HepG2 (cell line): ENCODE results near the gene CHRNB2. TPM values are rescaled to one million over a fixed set of nuclear protein-coding genes. Genes with fewer than 3 reads are reported as not detected.
A peak's percentile ranks its signal among the peaks of the same experiment; 100 is the strongest.

Source experiments
- HDAC6 ChIP-seq: fragments of 200-600 bp; sonication (generic); IDR thresholded peaks from 2 replicates; pipeline ENCODE4 v1.7.0; 2017; ENCODE audit warnings: mild to moderate bottlenecking, antibody characterized with exemption, low read length, low read depth
- IRX3 ChIP-seq: sonication (generic); formaldehyde crosslinking; IDR thresholded peaks from 2 replicates; pipeline ENCODE4 v1.8.1; 2023; ENCODE audit warnings: mild to moderate bottlenecking, low read depth, missing genetic modification reagents, borderline replicate concordance
- KAT8 ChIP-seq: IDR thresholded peaks from 2 replicates; pipeline ENCODE4 v1.6.1; 2016; ENCODE audit warnings: missing genetic modification reagents, missing compliant biosample characterization
- KLF6 ChIP-seq: IDR thresholded peaks from 2 replicates; pipeline ENCODE4 v1.8.0; 2016; ENCODE audit warnings: missing biosample characterization, missing genetic modification reagents
- PAX8 ChIP-seq: sonication (generic); formaldehyde crosslinking; IDR thresholded peaks from 2 replicates; pipeline ENCODE4 v1.8.0; 2022; ENCODE audit warnings: mild to moderate bottlenecking, missing genetic modification reagents, borderline replicate concordance
- YY1 ChIP-seq: IDR thresholded peaks from 2 replicates; pipeline ENCODE4 v1.6.1; 2011; ENCODE audit warnings: low read length, low read depth, moderate library complexity, mild to moderate bottlenecking; ENCODE audit not compliant: insufficient read depth, insufficient replicate concordance
- ZEB1 ChIP-seq: IDR thresholded peaks from 2 replicates; pipeline ENCODE4 v1.6.1; 2012; ENCODE audit warnings: mild to moderate bottlenecking, low read depth, inconsistent platforms; ENCODE audit not compliant: insufficient replicate concordance
- ZFP82 ChIP-seq: sonication (generic); formaldehyde crosslinking; IDR thresholded peaks from 2 replicates; pipeline ENCODE4 v1.5.1; 2020; ENCODE audit warnings: mild to moderate bottlenecking, missing genetic modification reagents, borderline replicate concordance
- ZNF207 ChIP-seq: fragments of 450-650 bp; IDR thresholded peaks from 2 replicates; pipeline ENCODE4 v1.6.1; 2016; ENCODE audit warnings: antibody characterized with exemption, borderline replicate concordance
- ZNF446 ChIP-seq: sonication (generic); formaldehyde crosslinking; IDR thresholded peaks from 2 replicates; pipeline ENCODE4 v1.5.0; 2020; ENCODE audit warnings: mild to moderate bottlenecking, missing genetic modification reagents
- ZNF558 ChIP-seq: sonication (generic); formaldehyde crosslinking; IDR thresholded peaks from 2 replicates; pipeline ENCODE4 v1.9.0; 2022; ENCODE audit warnings: mild to moderate bottlenecking, missing genetic modification reagents, borderline replicate concordance
- ZZZ3 ChIP-seq: sonication (generic); formaldehyde crosslinking; IDR thresholded peaks from 2 replicates; pipeline ENCODE4 v1.4.0; 2020; ENCODE audit warnings: missing genetic modification reagents, mild to moderate bottlenecking, borderline replicate concordance
- polyA plus RNA-seq, 8 experiments: library from polyadenylated mRNA; depleted of rRNA in 3 of 8; stranded (reverse) in 7 of 8; unstranded in 1 of 8; fragments of >200 nt; fragmentation: Illumina TruSeq in 4 of 8; extraction: Trizol in 4 of 8; gene quantifications; 2 replicates each; pipeline versions ENCODE4 v1.2.1 to v1.2.3, GENCODE V29; 2011 to 2016; ENCODE audit warnings: low read depth in 4 of 8, missing spikeins in 1 of 8, mixed read lengths in 1 of 8; ENCODE audit not compliant: insufficient read depth in 1 of 8
- total RNA-seq, 5 experiments: library from RNA; depleted of rRNA; stranded (reverse); fragments of >200 nt; fragmentation: Illumina TruSeq; extraction: Trizol; gene quantifications; 2 replicates each; pipeline ENCODE4 v1.2.3, GENCODE V29; 2016; ENCODE audit warnings: low read depth in 1 of 5
- TF ChIP-seq, protein P1 (sequence below): IDR thresholded peaks from 2 replicates; pipeline ENCODE4 v1.4.0; 2020; ENCODE audit warnings: mild to moderate bottlenecking, missing genetic modification reagents
- TF ChIP-seq, protein P2 (sequence below): IDR thresholded peaks from 2 replicates; pipeline ENCODE4 v1.6.1; 2012; ENCODE audit warnings: low read length, improper control_type of control experiment
- TF ChIP-seq, protein P3 (sequence below): sonication (generic); formaldehyde crosslinking; IDR thresholded peaks from 2 replicates; pipeline ENCODE4 v1.8.1; 2023; ENCODE audit warnings: missing genetic modification reagents, mild to moderate bottlenecking, borderline replicate concordance
- TF ChIP-seq, protein P4 (sequence below): IDR thresholded peaks from 2 replicates; pipeline ENCODE4 v1.6.1; 2012; ENCODE audit warnings: low read depth, low read length, improper control_type of control experiment

The CHRNB2 gene
- total and polyA plus RNA-seq, 2 of the 13 experiments (the other 11 are each of a cell fraction or from before 2014, with no cell fraction given) = 0.03 to 0.07 TPM

DNA sequence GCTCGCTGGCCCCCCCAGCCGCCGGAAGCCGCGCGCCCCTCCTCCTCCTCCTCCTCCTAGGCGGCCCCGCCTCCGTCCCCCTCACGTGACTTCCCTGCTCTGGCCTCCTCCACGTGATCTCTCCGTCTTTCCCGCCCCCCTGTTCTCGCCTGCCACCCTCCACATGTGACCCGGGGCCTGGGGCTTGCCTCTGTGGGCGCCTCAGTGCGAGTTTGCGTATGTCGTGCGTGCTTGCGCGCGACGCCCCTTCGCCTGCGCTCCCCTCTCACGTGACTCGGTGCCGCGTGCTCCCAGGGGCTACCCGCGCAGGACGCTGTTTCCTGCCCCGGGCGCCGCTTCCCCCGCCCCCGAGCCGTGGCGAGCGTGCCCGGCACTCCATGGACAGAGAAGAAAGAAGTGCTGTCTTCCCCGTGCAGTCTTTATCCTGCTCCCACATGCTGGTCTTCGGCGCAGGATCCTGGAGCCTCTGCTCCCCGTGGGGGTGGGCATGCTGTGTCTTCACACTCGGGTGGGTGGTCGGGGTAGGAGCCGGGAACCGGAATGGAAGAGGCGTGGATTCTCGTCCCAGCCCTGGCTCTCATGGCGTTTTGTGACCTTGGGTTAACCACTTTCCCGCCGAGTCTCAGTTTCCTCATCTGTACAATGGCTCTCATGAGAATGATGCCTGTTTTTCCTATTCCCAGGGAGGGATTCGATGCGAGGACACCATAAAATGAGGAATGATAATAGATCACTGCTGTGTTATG lies 8.7 kb upstream of the CHRNB2 start (continued):
- TF ChIP-seq, protein P1, sequence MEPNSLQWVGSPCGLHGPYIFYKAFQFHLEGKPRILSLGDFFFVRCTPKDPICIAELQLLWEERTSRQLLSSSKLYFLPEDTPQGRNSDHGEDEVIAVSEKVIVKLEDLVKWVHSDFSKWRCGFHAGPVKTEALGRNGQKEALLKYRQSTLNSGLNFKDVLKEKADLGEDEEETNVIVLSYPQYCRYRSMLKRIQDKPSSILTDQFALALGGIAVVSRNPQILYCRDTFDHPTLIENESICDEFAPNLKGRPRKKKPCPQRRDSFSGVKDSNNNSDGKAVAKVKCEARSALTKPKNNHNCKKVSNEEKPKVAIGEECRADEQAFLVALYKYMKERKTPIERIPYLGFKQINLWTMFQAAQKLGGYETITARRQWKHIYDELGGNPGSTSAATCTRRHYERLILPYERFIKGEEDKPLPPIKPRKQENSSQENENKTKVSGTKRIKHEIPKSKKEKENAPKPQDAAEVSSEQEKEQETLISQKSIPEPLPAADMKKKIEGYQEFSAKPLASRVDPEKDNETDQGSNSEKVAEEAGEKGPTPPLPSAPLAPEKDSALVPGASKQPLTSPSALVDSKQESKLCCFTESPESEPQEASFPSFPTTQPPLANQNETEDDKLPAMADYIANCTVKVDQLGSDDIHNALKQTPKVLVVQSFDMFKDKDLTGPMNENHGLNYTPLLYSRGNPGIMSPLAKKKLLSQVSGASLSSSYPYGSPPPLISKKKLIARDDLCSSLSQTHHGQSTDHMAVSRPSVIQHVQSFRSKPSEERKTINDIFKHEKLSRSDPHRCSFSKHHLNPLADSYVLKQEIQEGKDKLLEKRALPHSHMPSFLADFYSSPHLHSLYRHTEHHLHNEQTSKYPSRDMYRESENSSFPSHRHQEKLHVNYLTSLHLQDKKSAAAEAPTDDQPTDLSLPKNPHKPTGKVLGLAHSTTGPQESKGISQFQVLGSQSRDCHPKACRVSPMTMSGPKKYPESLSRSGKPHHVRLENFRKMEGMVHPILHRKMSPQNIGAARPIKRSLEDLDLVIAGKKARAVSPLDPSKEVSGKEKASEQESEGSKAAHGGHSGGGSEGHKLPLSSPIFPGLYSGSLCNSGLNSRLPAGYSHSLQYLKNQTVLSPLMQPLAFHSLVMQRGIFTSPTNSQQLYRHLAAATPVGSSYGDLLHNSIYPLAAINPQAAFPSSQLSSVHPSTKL (CRISPR knock-in tag) = peak; percentile 72
- TF ChIP-seq ZZZ3 (CRISPR knock-in tag) (peak; percentile 95), ZNF446 (CRISPR knock-in tag) (peak; percentile 98), ZEB1 (no peak), KAT8 (CRISPR knock-in tag) (peak; percentile 78; the same call in 1 of the 2 replicates), KLF6 (CRISPR knock-in tag) (peak; percentile 95), IRX3 (CRISPR knock-in tag) (peak; percentile 98), YY1 (no peak), ZNF207 (no peak), PAX8 (CRISPR knock-in tag) (peak; percentile 83; the same call in 1 of the 2 replicates), ZFP82 (CRISPR knock-in tag) (peak; percentile 99), HDAC6 (no peak), ZNF558 (CRISPR knock-in tag) (peak; percentile 99; the same call in 1 of the 2 replicates)
- TF ChIP-seq, protein P2, sequence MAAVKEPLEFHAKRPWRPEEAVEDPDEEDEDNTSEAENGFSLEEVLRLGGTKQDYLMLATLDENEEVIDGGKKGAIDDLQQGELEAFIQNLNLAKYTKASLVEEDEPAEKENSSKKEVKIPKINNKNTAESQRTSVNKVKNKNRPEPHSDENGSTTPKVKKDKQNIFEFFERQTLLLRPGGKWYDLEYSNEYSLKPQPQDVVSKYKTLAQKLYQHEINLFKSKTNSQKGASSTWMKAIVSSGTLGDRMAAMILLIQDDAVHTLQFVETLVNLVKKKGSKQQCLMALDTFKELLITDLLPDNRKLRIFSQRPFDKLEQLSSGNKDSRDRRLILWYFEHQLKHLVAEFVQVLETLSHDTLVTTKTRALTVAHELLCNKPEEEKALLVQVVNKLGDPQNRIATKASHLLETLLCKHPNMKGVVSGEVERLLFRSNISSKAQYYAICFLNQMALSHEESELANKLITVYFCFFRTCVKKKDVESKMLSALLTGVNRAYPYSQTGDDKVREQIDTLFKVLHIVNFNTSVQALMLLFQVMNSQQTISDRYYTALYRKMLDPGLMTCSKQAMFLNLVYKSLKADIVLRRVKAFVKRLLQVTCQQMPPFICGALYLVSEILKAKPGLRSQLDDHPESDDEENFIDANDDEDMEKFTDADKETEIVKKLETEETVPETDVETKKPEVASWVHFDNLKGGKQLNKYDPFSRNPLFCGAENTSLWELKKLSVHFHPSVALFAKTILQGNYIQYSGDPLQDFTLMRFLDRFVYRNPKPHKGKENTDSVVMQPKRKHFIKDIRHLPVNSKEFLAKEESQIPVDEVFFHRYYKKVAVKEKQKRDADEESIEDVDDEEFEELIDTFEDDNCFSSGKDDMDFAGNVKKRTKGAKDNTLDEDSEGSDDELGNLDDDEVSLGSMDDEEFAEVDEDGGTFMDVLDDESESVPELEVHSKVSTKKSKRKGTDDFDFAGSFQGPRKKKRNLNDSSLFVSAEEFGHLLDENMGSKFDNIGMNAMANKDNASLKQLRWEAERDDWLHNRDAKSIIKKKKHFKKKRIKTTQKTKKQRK = no peak
- TF ChIP-seq, protein P3, sequence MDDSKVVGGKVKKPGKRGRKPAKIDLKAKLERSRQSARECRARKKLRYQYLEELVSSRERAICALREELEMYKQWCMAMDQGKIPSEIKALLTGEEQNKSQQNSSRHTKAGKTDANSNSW (CRISPR knock-in tag) = peak; percentile 91; the same call in 1 of the 2 replicates
- TF ChIP-seq, protein P4, sequence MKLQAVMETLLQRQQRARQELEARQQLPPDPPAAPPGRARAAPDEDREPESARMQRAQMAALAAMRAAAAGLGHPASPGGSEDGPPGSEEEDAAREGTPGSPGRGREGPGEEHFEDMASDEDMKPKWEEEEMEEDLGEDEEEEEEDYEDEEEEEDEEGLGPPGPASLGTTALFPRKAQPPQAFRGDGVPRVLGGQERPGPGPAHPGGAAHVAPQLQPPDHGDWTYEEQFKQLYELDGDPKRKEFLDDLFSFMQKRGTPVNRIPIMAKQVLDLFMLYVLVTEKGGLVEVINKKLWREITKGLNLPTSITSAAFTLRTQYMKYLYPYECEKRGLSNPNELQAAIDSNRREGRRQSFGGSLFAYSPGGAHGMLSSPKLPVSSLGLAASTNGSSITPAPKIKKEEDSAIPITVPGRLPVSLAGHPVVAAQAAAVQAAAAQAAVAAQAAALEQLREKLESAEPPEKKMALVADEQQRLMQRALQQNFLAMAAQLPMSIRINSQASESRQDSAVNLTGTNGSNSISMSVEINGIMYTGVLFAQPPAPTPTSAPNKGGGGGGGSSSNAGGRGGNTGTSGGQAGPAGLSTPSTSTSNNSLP = no peak
